Measurements from ENCODE around the gene DAGLA.

The DAGLA gene

DNA sequence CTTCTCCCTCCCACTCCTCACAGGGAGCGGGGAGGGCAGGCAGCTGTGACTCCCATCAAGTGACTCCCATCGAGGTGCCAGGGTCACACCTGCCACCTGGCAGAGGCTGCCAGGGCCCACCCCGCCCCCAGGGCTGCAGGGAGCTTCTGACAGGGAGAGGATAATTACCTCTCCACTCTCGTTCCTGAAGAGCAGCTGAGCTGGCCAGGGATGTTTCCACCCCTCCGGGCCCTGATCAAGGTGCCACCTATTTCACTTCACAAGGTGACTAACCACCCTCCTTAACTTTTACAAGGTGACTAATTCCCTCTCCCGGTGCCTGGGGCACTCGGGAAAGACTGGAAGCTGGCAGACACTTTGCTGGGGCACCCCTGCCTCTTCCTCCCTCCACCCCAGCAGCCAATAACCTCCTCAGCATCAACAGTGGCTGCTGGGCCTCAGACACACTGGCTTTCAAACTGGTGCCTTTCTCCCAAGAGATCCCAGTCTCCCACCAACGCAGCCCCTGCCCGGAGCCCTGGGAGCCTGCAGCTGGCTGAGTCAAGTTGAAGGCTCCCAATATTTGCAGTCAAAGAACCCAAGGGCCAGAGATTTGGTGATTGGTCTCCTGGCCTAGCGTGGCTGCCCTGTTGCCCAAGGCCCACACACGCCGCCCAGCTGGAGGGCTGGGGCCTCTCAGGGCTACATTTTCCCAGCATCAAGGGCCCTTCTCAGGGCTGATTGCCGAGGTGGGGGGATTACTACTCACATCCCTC lies 50.2 kb downstream of the DAGLA start:
- no peak for DNase-seq (ENCODE audit: low spot score)

DNA sequence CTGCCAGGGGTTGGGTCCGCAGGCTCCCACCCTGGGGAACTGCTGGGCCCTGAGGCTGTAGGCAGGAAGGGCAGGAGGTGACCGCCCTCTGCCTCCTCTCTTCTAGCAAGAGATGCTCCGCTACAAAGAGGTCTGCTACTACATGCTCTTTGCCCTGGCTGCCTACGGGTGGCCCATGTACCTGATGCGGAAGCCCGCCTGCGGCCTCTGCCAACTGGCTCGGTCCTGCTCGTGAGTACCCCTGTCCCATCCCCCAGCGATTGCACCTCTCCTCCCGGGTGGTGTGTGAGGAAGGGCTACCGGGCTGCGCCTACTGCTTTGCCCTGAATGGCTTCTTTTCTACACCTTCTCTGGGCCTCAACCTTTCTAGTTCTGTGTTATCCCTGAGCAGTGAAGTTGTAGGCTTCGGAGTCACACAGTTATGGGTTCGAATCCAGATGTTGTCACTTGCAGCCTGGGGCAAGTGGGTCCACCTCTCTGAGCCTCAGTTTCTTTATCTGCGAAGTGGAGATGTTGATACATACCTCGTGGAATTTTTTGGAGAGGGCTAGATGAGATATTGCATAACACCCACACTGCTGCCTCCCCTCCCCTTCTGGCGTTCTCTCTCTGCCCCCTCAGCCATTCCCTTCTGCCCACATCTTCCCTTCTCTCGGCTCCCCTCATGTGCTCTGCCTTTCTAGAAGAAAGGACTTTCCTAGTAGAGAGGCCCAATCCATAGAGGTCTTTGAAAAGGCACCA lies 51.2 kb downstream of the DAGLA start:
- no peak for DNase-seq (ENCODE audit: low spot score)

DNA sequence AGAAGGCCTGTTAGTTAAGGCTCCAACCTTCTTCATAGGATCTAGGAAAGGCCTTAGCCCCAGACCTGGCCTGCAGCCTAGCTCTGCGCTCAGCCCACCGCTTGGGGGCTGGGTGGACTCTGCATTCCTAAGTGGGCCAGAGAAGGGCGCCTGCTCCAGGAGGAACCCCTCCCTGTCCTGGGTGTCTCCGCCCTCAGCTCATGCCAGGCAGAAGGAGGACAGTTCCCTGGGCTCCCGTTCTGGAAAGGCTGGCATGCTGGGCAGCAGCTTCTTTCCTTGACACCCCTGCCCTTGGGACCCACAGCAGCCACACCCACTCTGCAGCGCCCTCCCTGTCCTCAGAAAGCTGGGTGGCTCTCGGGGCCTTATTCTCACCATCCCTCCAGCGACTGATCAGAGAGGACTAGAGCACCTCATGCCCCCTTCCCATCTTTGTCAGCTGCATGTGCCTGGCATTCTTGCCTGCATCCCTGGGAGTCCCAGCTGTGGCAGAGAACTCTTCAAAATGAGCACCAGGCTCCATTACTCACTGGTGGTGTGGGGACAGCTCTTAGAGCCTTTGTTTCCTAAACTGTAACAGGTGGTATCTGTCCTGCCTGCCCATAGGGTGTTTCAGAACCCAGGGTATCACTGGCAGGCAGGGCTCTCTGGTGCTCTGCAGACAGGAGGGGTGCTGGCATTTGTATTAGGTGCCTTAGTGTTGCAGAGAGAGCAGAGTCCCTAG lies 51.9 kb downstream of the DAGLA start:
- DNase-seq (ENCODE audit: low spot score): no peak

DNA sequence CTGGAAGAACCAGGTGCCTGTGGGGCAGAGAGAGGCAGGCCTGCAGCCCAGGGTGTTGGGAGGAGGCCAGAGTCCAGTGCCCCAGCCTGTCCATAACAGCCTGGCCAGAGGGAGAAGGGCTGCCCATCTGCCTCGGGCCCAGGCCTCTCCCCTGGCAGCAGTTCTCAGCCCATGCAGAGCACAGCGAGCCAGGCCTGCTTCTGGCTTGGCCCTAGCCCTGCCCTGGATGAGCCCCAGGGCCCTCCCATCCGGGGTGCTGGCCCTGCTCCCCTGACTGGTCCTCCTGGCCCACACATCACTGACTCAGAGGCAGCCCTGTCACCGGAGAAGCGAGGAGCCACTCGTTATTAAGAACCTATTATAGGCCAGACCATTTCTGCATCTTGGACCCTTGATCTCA lies 52.5 kb downstream of the DAGLA start:
- DNase-seq (ENCODE audit: low spot score): no peak

DNA sequence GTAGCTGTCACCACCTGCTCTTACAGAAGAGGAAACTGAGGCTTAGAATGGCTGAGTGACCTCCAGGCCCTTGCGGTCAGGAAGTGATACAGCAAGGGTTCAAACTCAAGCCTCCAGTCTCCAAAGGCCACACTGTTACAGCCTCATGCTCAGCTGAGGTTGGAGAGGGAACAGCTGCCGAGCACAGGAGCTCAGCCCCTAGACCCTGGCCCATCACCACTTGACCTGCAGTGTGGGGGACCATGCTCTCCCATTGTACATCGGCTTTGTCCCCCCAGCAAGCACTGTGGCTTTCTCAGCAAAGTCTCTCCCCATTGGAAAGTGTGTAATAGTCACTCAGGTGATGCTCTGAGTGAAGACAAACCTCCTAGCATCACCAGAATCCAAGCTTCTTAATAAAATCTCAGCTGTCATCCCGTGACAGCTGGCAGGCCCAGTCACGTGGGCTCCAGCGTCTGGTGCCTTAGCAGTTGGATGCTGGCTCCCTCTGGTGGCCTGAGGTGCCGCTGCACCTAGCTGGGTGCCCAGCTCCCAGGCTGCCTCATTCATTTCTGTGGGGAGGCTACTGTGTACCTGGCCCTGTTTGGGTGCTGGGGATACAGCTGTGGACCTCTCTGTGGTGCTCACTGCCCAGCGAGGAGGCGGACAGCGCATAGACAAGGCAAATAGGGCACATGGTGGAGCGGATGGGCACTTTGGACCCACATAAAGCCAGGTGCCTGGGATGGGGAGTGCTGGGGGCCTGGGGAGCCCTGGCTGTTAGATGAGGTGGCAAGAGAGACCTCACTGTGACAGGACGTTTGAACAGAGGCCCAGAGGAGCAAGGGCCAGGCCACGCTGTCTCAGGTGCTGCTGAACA lies 53.2 kb downstream of the DAGLA start:
- DNase-seq (ENCODE audit: low spot score): peak; percentile 84

DNA sequence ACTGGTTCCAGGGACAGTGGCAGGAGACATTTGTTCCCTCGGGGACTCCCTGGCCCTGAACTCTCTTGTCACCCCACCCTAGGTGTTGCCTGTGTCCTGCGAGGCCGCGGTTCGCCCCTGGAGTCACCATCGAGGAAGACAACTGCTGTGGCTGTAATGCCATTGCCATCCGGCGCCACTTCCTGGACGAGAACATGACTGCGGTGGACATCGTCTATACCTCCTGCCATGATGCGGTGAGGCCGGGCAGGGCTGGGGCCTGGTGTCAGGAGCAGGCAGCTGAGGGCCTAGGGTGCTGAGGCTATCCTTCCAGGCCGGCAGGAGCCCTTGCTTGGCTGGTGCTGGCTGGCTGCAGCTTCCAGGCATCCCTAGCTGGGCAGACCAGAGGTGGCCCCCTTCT lies 54.6 kb downstream of the DAGLA start:
- DNase-seq (ENCODE audit: low spot score): no peak

DNA sequence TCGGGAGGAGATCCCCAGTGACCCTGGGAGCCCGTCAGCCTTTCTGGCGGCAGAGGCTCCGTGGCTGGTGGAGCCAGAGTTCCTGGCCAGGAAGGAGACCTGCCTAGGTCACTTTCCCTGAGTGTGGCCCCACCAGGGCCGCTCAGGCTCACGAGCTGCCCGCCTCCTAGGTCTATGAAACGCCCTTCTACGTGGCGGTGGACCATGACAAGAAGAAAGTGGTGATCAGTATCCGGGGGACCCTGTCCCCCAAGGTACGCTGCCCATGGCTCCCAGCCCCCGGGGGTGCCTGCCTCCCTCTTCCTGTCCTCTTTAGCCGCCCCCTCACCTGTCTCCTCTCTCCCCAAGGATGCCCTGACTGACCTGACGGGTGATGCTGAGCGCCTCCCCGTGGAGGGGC lies 55.2 kb downstream of the DAGLA start:
- DNase-seq (ENCODE audit: low spot score): no peak

DNA sequence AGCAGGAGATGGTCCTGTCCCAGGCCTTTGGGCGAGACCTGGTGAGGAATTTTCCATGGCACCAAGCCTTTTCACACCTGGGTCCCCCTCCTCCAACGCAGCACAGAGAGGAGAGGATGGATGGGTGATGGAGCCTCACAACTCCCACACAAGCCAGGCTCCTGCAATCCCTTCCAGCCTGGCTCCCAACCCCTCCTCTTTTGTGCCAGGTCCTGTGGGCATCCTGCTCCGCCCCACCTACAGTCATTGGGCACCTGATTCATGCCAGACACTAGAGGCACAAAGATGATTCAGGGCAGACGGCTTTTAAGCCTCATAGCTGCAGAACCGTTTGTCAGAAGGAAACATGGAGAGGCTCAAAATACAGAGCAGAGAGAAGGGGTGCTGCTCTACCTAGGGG lies 56.1 kb downstream of the DAGLA start:
- DNase-seq (ENCODE audit: low spot score): no peak

DNA sequence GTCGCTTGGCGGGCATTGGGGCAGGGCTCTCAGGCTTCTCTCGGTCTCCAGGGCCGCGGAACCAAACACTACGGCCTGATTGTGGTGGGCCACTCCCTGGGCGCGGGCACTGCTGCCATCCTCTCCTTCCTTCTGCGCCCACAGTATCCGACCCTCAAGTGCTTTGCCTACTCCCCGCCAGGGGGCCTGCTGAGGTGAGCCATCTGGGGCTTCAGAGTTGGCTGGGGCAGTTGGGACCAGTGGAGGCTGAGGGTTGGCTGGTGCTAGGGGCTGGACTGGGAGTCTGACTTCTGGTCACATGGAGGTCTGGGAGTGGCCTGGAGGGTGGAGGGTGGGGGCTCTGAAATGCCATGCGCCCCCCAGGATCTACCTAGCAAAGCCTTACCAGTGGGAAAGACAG lies 56.9 kb downstream of the DAGLA start:
- no peak for DNase-seq (ENCODE audit: low spot score)

DNA sequence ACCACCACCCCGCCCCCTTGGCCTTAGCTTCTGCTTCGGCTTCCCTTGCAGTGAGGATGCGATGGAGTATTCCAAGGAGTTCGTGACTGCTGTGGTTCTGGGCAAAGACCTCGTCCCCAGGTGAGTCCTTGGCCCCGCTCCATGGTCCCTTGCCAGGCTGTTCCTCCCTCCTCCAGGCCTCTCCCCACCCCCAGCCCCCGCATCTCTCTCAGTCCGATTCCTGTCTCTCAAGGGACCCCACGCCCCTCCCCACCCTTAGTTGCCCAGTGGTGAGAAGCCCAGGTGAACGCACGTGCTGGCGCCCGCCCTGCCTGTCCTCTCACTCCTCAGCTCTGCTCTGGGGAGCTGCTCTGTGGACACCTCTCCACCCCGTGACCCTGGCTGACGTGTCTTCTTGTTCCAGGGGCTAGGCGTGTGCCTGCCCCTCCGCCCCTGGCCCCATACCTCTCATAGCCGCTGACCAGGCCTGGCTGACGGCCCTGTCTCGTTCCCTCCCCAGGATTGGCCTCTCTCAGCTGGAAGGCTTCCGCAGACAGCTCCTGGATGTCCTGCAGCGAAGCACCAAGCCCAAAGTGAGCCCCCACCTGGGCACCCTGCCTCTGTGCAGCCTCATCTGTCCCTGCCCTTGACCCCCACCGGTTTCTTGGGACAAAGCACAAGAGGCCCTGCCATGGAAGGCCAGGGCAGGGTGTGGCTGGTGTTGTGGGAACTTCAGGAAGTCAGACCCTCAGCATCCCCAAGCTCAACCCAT lies 57.6 kb downstream of the DAGLA start:
- DNase-seq (ENCODE audit: low spot score): no peak

DNA sequence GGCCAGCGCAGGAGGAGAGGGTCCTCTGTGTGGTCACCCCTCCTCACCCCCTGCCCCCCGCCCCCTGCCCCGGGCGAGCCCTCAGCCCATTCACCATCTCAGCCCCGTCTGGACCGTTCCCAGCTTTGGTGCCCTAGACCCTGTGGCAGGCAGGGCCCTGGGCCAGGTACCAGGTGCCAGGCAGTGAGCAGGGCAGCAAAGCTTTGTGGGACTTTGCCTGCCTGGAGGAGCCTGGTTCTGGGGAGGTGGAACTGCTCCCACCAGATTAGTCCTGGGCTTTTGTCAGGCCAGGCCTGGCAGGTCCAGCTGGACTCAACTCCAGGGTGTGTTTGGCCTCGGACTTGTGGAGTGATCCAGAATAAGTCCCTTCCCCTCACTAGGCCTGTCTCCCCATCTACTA lies 58.6 kb downstream of the DAGLA start:
- DNase-seq (ENCODE audit: low spot score): no peak

DNA sequence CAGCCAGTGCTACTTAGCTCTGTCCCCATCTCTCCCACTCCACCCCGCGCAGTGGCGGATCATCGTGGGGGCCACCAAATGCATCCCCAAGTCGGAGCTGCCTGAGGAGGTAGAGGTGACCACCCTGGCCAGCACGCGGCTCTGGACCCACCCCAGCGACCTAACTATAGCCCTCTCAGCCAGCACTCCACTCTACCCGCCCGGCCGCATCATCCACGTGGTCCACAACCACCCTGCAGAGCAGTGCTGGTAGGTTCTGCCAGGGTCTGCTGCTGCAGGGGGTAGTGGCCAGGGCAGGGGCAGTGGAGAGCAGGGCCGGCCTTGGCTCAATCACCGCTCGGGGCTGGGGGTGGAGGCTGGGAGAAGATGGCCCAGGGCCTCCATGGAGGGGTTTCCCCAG lies 59.2 kb downstream of the DAGLA start:
- DNase-seq (ENCODE audit: low spot score): no peak

DNA sequence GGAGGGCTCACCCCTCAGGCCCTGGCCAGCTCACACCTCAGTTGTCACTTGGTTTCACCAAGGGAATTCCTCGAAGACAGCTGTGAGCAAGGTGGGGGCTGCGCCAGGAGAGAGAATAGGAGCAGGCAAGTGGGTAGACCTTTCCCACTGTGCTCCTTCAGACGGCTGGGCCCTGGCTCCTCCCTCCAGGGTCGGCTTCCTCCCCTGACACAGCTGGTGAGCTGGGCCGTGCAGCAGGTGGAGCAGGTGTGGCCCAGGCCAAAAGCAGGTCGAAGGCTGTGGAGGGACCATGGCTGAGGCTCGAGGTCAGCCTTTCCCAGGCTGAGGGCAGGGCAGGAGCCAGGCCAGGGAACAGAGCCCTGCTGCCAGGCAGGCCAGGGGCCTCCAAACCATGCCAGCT lies 59.8 kb downstream of the DAGLA start:
- DNase-seq (ENCODE audit: low spot score): no peak

DNA sequence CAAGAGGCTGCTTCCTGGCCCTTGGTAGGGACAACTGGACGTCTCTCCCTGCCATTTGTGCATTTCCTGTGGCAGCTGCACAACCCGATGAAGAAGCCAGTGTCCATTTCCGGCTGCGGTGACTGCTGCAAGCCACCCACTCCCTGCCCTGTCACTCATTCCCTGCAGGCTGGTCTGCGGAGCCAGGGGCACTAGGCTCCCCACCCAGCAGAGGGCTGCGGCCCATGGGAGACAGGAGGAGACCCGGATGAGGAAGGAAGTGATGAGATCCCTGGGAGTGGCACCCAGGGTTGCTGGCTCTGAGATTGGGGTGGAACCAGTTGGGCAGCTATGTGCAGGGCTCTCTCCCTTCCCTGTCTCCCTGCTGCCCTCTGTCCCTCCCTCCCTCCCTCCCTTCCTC lies 62.2 kb downstream of the DAGLA start:
- DNase-seq (ENCODE audit: low spot score): no peak

DNA sequence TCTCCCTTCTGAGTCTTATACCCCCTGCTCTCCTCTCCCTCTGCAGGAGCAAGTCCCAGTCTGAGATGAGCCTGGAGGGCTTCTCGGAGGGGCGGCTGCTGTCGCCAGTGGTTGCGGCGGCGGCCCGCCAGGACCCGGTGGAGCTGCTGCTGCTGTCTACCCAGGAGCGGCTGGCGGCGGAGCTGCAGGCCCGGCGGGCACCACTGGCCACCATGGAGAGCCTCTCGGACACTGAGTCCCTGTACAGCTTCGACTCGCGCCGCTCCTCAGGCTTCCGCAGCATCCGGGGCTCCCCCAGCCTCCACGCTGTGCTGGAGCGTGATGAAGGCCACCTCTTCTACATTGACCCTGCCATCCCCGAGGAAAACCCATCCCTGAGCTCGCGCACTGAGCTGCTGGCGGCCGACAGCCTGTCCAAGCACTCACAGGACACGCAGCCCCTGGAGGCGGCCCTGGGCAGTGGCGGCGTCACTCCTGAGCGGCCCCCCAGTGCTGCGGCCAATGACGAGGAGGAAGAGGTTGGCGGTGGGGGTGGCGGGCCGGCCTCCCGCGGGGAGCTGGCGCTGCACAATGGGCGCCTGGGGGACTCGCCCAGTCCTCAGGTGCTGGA lies 63.4 kb downstream of the DAGLA start:
- DNase-seq (ENCODE audit: low spot score): no peak

DNA sequence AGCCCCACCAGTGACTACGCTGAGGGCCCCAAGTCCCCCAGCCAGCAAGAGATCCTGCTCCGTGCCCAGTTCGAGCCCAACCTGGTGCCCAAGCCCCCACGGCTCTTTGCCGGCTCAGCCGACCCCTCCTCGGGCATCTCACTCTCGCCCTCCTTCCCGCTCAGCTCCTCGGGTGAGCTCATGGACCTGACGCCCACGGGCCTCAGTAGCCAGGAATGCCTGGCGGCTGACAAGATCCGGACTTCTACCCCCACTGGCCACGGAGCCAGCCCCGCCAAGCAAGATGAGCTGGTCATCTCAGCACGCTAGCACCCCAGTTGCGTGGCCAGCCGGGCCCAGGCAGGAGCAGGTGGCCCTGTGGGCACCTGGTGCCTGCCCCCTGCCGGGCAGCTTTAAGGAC lies 64.0 kb downstream of the DAGLA start:
- no peak for DNase-seq (ENCODE audit: low spot score)

DNA sequence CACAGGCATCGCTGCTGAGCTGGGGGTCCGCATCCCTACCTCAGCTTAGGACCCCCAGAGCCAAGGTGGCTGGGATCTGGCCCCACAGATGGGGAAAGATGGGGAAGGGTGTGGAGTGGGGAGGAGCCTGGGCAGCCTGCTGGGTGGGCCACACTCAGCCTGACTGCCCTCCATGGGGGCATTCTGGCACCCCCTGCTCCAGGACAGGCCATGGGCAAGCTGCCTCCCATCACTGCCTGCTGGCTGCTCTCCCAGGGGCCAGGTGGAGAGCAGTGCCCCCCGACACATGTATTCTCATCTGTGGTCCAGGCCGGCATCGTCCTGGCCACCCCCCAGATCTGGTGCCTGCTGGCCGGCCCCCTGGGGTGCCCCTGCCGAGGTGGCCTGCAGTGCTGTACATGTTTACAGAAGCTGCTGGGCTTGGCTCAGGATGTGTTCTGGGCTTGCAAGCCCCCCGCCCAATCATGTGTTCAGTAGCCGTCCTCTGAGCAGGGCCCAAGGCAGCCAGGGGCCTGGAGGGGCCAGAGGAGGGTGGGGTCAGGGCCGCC lies 64.5 kb downstream of the DAGLA start:
- no peak for DNase-seq (ENCODE audit: low spot score)

DNA sequence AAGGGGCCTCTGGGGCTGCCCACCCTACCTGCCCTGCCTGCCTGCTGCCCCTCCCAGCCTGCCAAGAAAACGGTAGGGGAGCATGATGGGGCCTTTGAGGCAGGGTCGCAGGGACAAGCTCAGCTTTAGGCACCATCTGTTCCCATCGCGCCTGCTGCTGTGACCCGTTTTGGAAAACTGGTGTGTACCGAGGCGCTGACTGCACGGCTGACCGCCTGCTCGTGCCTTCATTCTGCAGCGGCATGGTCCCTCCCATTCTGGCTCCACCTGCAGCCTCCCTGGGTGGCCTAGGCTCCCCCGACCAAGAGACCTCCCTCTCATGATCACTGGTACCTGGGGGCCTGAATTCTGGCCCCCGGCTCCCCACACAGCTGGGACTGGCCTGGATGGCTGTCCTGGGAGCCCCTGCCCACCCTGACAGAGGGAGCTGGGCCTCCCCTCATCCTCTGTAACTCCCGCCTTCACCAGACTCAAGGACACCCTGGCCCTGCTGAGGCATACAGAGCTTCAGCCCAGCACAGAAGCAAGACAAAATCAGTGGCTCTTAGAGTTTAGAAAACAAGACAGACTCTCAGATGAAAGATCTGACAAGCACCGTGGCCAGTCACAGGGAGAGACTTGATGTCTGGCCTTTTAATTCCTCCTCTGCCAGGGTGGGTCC lies 65.7 kb downstream of the DAGLA start:
- no peak for DNase-seq (ENCODE audit: low spot score)

DNA sequence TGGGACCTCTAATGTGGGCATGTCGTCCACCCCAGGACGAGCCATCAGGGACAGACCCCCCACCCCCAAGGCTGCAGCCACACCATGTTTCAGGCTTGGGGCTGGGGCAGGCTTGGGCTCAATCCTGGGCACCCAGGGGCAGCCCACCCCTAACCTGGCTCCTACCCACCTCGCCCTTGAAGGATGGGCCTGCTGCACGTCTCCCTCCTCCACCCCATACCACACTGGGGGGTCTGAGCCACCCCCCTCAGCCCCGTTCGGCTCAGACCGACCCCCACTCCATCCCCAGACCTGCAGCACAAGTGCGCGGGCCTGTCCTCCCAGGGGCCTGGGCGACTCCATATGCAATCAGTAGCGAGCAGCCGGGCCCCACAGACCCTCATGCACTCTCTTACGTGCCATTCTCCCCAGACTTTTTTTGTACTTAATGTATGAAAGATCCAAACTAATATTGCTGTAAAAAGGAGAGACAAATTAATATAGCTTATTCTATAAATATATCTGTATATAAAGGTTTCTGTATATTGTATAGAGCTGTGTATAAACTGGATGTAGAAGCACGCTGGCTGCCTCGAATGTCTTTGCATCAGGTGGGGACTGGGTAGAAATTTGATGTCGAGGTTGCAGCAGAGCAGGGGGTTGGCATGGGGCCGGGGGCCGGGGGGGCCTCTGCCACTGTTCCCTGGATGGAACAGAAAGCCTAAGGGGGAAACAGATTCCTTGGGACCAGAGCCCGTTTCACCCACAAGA lies 66.4 kb downstream of the DAGLA start:
- DNase-seq (ENCODE audit: low spot score): no peak
